ENCODE data around the gene NEK5.

DNA sequence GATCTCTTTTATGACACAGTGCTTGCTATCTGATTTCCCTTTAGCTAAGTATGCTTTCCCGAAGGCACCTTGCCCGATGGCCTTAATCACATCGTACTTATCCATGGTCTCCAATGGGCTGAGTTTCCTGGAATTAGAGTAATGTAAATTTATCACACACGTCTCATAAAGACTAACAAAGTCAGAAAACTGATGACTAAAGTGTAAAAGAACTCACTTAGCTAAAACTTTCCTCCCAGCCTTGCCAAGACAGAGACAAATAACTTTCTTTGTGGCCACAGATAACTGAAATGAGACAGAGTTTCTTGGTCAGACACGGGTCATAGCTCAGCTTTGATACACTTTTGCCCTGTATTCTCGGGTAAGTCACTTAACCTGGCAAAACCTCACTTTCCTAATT, 1.5 kb downstream of the NEK5 start:
- TF ChIP-seq EZH2 (IDR thresholded peaks at IDR 0.05; ENCODE audit: insufficient read depth, poor library complexity, severe bottlenecking) (no peak), EZH2phosphoT487 (IDR thresholded peaks at IDR 0.05; ENCODE audit: insufficient read depth, low read depth) (no peak)

All from GM23248 (cell line).